ENCODE data around the gene EI24. TPM values are rescaled to one million over a fixed set of nuclear protein-coding genes. Genes with fewer than 3 reads are reported as not detected.
"Not testable (repeated sequence)": the region's sequence is repeated elsewhere in the genome, so short reads cannot be mapped to it uniquely, and the experiment has no call there.

EI24 gene
- total RNA-seq, 1 experiment from 2014 or later: 113 TPM

DNA sequence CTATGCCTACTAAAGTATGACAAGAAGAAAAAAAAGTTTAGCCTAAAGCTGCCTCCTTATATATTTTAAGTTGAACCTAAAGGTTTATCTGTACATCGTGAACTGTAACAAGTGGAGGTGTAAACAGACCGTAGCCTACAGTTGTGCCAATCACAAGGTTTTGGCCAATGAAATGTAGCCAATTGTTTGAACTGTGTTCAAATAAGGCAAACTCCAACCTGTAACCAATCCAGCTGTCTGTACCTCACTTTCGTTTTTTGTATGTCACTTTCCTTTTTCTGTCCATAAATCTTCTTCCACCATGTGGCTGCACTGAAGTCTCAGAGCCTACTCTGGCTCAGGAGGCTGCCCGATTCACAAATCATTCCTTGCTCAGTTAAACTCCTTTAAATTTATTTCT is 6.8 kb upstream of the EI24 start:
- Histone ChIP-seq H3K27me3 (ENCODE audit: control insufficient read depth, insufficient read depth, low read length) (no peaks in the 10 kb centered on the region), H3K36me3 (replicated peaks; ENCODE audit: control insufficient read depth, insufficient read depth, low read length) (no peaks in the 10 kb centered on the region), H3K4me3 (ENCODE audit: insufficient read depth, low read depth, low read length) (no peak overlapping the region)
- DNase-seq: no peak

DNA sequence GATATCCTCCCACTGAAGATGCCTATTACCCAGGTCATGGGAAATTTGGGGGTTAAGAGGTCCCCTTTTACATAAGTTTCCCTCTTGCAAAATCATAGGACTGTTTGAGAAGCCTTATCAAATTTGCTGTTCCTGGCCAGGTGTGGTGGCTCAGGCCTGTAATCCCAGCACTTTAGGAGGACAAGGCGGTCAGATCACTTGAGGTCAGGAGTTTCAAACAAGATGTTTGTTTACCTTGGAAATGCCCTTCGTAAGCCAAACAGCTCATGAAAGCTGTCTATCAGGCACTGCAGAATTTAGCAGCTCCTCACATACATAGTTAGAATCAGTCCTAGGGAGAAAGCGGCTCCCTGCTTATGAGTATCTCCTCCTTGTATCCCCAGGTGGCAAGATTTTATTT is 4.9 kb upstream of the EI24 start:
- Histone ChIP-seq H3K36me3 (replicated peaks; ENCODE audit: control insufficient read depth, insufficient read depth, low read length) (no peaks in the 10 kb centered on the region), H3K27me3 (ENCODE audit: control insufficient read depth, insufficient read depth, low read length) (no peaks in the 10 kb centered on the region), H3K4me3 (ENCODE audit: insufficient read depth, low read depth, low read length) (no peak overlapping the region)
- no peak for DNase-seq

DNA sequence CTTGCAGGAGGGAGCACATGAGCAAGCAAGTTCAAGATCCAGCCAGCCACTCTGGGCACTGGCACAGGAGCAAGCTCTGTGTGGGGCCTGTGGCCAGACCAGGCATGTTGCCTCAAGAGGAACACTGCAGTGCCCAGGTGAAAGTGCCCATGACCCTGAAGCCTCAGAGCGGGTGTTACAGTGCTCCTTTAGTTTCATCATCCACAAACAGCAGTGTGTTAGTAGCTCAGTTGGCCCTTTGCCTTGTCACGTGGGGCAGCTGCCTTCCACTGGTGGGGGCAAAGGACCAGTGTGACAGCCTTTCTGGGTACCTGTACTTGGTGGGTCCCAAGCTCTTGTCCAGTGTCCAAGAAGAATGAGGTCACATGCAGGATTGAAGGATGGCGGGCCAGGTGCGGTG is 3.0 kb upstream of the EI24 start:
- Histone ChIP-seq H3K27me3 (ENCODE audit: control insufficient read depth, insufficient read depth, low read length) (no peaks in the 10 kb centered on the region), H3K36me3 (replicated peaks; ENCODE audit: control insufficient read depth, insufficient read depth, low read length) (no peaks in the 10 kb centered on the region), H3K4me3 (ENCODE audit: insufficient read depth, low read depth, low read length) (no peak overlapping the region)
- DNase-seq: no peak

DNA sequence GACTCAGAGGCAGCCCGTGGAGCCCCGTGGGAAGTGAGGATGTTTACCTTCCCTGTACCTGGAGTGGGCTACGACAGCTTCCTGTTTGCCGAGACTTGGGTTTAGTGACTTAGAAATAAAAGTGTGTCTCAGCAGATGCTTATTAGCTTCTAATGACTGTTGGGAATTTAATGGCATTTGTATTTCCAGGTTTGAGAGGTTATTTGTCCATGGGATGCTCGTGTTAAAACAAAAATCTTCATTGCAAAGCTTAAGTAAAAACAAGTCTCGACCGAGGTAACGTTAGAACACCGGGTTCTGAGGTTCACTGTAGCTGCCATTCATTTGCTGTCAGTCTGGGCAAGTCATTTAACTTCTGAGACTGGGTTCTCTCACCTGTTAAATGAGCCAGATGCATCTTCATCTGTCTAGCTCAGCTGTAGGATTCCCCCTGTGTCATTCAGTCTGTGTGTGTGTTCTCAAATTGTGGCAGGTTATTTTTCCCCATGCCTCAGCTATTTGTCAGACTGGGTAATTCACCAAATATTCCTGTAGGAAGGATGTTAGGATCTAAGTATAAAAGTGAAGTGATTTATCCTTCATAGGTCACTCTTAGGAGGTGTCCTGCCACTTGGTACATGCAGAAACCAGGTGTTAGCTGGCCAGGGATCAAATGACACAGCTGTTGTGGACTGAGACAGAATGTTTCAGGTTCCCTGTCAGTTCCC is 791 bp downstream of the EI24 start:
- peak; percentile 15 for DNase-seq
- Histone ChIP-seq H3K36me3 (replicated peaks; ENCODE audit: control insufficient read depth, insufficient read depth, low read length) (peaks cover 6% of the 10 kb centered on the region), H3K4me3 (ENCODE audit: insufficient read depth, low read depth, low read length) (peak overlapping the region; percentile 99), H3K27me3 (ENCODE audit: control insufficient read depth, insufficient read depth, low read length) (no peaks in the 10 kb centered on the region)

DNA sequence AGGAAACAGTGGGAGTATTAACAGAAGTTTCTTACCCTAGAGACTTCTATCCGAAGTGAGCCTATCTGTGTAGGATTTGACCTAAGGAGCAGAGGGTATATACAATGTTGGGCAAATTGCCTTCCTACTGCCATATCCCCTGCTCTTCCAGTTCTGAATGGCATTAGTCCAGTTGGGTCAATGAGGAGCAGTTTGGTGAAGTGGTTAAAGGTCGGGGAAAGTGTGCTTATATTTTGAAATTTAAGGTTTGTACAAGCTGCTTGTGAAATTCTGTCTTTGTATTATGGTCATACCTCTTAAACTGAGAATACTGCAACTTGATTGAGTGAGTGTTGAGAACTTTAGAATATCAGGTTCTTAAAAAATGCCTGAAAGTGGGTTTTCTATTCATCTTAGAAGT is 1.7 kb downstream of the EI24 start:
- peaks cover 9% of the 10 kb centered on the region for H3K36me3 ChIP-seq (replicated peaks; ENCODE audit: control insufficient read depth, insufficient read depth, low read length)
- H3K27me3 ChIP-seq (ENCODE audit: control insufficient read depth, insufficient read depth, low read length): no peaks in the 10 kb centered on the region
- no peak overlapping the region for H3K4me3 ChIP-seq (ENCODE audit: insufficient read depth, low read depth, low read length)
- DNase-seq: no peak

DNA sequence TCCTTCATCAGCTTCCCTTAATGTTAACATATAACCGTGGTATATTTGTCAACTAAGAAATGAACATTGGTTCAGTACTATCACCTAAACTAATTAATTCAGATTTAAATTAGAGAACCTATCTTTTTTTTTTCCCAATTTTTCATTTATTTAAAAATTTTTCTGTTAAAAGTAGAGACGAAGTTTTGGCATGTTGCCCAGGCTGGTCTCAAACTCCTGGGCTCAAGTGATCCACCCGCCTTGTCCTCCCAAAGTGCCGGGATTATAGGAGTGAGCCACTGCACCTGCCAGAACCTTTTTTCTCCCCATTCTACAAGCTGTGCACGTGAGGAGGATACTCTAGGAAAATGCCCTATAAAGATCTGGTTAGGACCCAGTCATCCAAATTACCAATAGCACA is 3.6 kb downstream of the EI24 start:
- H3K4me3 ChIP-seq (ENCODE audit: insufficient read depth, low read depth, low read length): no peak overlapping the region
- no peaks in the 10 kb centered on the region for H3K27me3 ChIP-seq (ENCODE audit: control insufficient read depth, insufficient read depth, low read length)
- DNase-seq: no peak
- H3K36me3 ChIP-seq (replicated peaks; ENCODE audit: control insufficient read depth, insufficient read depth, low read length): peaks cover 19% of the 10 kb centered on the region

DNA sequence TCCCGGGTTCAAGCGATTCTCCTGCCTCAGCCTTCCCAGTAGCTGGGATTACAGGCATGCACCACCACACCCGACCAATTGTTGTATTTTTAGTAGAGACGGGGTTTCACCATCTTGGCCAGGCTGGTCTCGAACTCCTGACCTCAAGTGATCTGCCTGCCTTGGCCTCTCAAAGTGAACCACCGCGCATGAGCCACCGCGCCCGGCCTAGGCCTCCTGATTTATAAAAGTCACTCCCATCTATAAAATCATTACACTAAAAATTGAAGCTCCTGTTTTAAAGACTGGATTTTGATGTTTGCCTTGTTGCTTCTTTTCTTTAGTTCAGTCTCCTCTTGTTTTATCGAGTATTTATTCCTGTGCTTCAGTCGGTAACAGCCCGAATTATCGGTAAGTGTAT is 7.9 kb downstream of the EI24 start:
- not testable (repeated sequence) for H3K4me3 ChIP-seq (ENCODE audit: insufficient read depth, low read depth, low read length); H3K27me3 ChIP-seq (ENCODE audit: control insufficient read depth, insufficient read depth, low read length); DNase-seq
- peaks cover 37% of the 10 kb centered on the region for H3K36me3 ChIP-seq (replicated peaks; ENCODE audit: control insufficient read depth, insufficient read depth, low read length)

DNA sequence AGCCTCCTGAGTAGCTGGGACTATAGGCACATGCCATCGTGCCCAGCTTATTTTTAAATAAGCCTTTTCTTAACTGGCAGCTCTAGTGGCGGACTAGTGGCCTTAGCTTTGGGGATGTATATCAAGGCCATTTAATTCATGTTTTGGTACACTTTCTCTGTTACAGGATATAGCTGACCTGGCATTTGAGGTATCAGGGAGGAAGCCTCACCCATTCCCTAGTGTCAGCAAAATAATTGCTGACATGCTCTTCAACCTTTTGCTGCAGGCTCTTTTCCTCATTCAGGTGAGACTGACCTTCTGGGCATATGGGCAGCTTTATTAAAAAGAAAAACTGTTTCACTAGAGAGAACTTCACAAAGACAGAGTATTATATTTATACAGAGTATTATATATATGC is 9.5 kb downstream of the EI24 start:
- Histone ChIP-seq H3K4me3 (ENCODE audit: insufficient read depth, low read depth, low read length) (no peak overlapping the region), H3K27me3 (ENCODE audit: control insufficient read depth, insufficient read depth, low read length) (no peaks in the 10 kb centered on the region), H3K36me3 (replicated peaks; ENCODE audit: control insufficient read depth, insufficient read depth, low read length) (peaks cover 37% of the 10 kb centered on the region)
- no peak for DNase-seq

DNA sequence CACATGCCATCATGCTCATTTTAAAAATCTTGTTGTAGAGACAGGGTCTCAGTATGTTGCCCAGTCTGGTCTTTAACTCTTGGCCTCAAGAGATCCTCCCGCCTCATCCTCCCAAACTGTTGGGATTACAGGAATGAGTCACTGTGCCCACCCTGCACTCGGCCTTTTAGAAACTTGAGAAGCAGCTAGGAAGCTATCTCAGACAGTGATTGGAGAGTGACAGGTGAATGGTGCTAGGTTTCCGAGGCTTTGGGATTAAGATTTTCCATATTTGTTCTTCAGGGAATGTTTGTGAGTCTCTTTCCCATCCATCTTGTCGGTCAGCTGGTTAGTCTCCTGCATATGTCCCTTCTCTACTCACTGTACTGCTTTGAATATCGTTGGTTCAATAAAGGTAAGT is 10.5 kb downstream of the EI24 start:
- no peaks in the 10 kb centered on the region for H3K27me3 ChIP-seq (ENCODE audit: control insufficient read depth, insufficient read depth, low read length)
- no peak overlapping the region for H3K4me3 ChIP-seq (ENCODE audit: insufficient read depth, low read depth, low read length)
- no peak for DNase-seq
- peaks cover 35% of the 10 kb centered on the region for H3K36me3 ChIP-seq (replicated peaks; ENCODE audit: control insufficient read depth, insufficient read depth, low read length)

DNA sequence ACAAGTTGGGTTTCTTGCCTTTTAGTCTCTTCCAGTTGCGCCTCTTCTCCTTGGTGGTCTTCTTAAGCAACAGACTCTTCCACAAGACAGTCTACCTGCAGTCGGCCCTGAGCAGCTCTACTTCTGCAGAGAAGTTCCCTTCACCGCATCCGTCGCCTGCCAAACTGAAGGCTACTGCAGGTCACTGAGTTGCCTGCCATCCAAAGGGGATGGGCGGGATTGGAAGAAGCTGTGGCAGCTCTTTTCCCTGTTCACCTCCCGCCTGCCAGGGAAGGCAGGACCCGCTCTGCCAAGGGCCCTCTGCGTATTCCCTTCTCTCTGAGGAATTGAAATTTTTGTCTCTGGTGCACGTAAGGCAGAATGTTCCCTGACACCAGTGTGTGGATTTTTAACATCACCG is 14.2 kb downstream of the EI24 start:
- H3K36me3 ChIP-seq (replicated peaks; ENCODE audit: control insufficient read depth, insufficient read depth, low read length): peaks cover 18% of the 10 kb centered on the region
- DNase-seq: no peak
- no peaks in the 10 kb centered on the region for H3K27me3 ChIP-seq (ENCODE audit: control insufficient read depth, insufficient read depth, low read length)
- no peak overlapping the region for H3K4me3 ChIP-seq (ENCODE audit: insufficient read depth, low read depth, low read length)

DNA sequence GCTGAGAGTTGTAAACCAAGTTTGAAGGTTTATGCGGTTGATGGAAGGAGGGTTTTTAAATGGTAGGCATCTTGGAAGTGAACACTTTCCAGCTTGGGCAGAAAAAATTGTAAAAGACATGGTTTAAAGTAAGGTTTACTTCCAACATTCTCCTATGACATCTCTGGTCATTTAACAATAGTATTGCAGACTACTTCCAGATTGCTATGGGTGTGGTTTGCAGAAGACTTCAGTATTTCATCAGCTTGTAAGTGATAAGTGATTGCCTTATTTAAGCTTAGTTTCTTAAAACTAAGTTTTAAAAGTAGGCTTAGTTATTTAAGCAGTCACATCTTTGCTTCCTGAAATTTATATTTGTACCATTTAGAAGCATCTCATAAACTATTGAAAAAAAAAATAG is 16.2 kb downstream of the EI24 start:
- Histone ChIP-seq H3K4me3 (ENCODE audit: insufficient read depth, low read depth, low read length) (no peak overlapping the region), H3K27me3 (ENCODE audit: control insufficient read depth, insufficient read depth, low read length) (no peaks in the 10 kb centered on the region), H3K36me3 (replicated peaks; ENCODE audit: control insufficient read depth, insufficient read depth, low read length) (peaks cover 7% of the 10 kb centered on the region)
- DNase-seq: no peak

DNA sequence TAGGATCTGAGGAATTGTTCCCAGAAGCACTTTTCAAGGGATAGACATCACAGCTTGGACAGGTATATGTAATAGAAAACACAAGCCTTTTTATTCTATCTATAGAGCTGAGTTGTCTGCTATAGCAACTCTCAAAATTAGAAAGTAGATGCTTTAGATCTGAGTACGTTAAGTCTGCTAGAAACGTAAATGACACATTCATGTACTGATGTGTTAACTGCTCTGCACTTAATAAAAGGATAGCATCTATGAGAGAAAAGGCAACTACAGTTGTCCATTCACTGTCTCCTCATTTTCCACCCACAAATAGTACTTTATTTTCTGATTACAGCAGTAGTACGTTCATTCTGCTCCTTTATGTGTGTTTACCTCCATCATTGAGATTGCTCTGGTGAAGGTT is 17.3 kb downstream of the EI24 start:
- Histone ChIP-seq H3K27me3 (ENCODE audit: control insufficient read depth, insufficient read depth, low read length) (no peaks in the 10 kb centered on the region), H3K36me3 (replicated peaks; ENCODE audit: control insufficient read depth, insufficient read depth, low read length) (peaks cover 4% of the 10 kb centered on the region), H3K4me3 (ENCODE audit: insufficient read depth, low read depth, low read length) (no peak overlapping the region)
- no peak for DNase-seq

DNA sequence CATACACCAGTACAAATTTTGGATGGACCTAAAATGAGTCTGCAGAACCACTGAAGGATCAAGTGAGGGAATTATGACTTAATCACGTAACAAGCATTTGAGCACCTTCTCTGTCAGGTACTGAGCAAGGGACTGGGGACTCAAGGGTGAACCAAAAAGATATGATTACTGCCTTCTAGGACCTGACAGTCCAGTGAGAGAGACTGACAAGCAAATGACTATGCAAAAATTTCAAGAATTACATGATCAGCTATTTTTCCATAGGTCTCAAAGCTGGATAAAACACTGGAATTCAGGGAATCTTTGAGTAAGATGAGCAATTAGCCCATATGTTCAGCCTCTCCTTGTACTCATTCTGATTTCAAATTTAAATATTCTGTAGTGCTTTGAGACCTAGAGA is 18.2 kb downstream of the EI24 start:
- DNase-seq: no peak
- Histone ChIP-seq H3K4me3 (ENCODE audit: insufficient read depth, low read depth, low read length) (no peak overlapping the region), H3K27me3 (ENCODE audit: control insufficient read depth, insufficient read depth, low read length) (no peaks in the 10 kb centered on the region), H3K36me3 (replicated peaks; ENCODE audit: control insufficient read depth, insufficient read depth, low read length) (peaks cover 3% of the 10 kb centered on the region)

DNA sequence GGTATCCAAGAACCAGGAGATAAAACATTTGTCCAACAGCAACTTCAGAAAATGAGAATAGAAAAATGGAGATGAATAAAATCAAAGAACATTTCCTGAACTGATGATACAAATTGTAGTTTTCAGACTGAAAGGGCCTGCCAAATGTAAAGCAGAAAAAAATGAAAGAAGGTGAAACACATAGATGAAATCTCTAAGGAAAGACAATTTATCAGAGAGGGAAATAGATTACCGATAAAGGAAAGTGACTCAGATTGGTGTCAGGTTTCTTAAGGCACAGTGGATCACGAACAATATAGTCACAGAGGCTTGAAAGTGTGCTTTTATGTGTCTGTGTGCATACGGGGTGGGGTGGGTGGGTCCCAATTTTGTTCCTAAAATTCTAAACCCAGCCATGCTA is 19.2 kb downstream of the EI24 start:
- H3K36me3 ChIP-seq (replicated peaks; ENCODE audit: control insufficient read depth, insufficient read depth, low read length): peaks cover 2% of the 10 kb centered on the region
- H3K4me3 ChIP-seq (ENCODE audit: insufficient read depth, low read depth, low read length): no peak overlapping the region
- no peak for DNase-seq
- no peaks in the 10 kb centered on the region for H3K27me3 ChIP-seq (ENCODE audit: control insufficient read depth, insufficient read depth, low read length)

DNA sequence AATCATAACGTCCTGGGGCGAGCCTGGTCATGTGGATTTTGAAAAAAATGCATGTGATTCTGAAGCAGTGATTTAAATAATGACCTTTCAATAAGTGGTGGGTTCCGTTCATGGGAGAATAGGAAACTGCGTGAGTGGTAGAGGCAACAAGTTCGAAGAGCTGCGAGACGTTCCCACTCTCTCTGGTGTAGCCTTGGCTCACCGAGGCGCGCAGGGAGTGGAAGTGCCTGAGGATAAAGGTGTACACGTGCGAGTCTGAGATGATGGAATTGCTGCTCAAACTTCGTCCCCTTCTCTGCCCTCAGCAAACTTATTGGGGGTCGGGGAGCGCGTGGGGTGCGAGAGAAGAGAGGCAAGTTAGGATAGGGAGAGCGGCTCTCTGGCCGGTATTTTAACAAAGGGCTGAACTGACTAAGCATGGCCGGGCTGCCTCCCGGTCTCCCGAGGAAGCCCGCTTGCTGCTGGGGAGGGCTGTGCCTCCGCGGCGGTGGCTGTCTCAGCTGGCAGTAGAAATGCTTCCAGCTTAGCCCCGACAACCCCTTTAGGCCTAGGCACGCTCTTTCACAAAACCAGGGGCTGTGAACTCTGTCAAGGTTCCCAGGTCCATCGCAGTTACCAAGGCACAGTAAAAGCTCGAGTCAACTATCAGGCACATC is 22.5 kb downstream of the EI24 start:
- no peaks in the 10 kb centered on the region for H3K27me3 ChIP-seq (ENCODE audit: control insufficient read depth, insufficient read depth, low read length)
- peak overlapping the region; percentile 63 for H3K4me3 ChIP-seq (ENCODE audit: insufficient read depth, low read depth, low read length)
- H3K36me3 ChIP-seq (replicated peaks; ENCODE audit: control insufficient read depth, insufficient read depth, low read length): no peaks in the 10 kb centered on the region; the same call in 1 of the 2 replicates
- DNase-seq: peak; percentile 64

Data from H7 (cell line).